Measurements from ENCODE around the gene ARHGAP35. TPM values are rescaled to one million over a fixed set of nuclear protein-coding genes. Genes with fewer than 3 reads are reported as not detected.
"Not testable (repeated sequence)": the region's sequence is repeated elsewhere in the genome, so short reads cannot be mapped to it uniquely, and the experiment has no call there.

Gene ARHGAP35
- total RNA-seq, 1 donor from 2014 or later, result 86.0 TPM

DNA sequence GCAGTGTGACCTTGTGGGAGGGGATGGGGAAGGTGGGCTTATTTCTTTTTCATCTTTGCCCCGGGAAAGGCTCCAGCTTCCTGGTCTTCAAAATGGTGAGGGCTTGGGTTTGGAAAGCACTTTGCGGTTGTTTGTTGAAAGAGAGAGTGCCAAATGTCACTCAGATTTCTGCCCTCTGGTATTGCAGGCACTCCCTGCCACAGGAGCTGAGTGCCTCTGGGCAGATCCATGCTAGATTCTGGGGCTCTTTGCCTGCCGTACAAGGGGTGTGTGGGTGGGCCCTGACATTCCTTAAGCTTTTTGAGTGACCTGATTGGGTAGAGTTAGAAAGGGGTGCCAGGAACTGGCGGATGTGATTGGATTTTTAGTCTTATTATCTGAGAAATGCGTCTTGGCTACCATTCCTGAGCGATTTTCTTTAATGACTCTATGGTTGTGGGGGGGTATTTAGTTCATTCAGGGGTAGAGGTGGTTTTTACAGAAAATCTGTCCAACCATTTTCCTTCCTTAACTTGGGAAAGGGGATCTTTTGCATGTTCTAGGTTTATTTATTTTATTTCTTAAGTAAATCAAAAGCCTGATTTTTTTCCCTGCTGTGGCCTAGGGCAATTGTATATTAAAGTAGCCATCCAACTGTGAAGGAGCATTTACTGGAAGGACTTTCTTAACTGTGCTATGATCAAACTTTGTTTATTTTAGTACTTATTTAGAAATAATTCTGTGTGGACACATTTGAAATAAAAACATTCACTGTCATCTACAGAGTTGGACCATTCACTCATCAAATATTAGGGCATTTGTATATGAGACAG, 3.2 kb downstream of the ARHGAP35 start:
- no peaks in the 10 kb centered on the region for H3K27me3 Mint-ChIP-seq
- TF ChIP-seq CTCF (IDR thresholded peaks at IDR 0.05; ENCODE audit: unreplicated experiment), result no peak
- H3K4me3 Mint-ChIP-seq (ENCODE audit: low read depth), result no peak overlapping the region
- H3K27ac Mint-ChIP-seq, result no peak overlapping the region
- H3K36me3 Mint-ChIP-seq (ENCODE audit: insufficient read depth), result peaks cover 4% of the 10 kb centered on the region
- H3K9me3 Mint-ChIP-seq (ENCODE audit: low read depth), result no peaks in the 10 kb centered on the region
- no peak for DNase-seq (ENCODE audit: low spot score, unreplicated experiment)
- H3K4me1 Mint-ChIP-seq (ENCODE audit: low read depth), result peaks cover 29% of the 10 kb centered on the region

DNA sequence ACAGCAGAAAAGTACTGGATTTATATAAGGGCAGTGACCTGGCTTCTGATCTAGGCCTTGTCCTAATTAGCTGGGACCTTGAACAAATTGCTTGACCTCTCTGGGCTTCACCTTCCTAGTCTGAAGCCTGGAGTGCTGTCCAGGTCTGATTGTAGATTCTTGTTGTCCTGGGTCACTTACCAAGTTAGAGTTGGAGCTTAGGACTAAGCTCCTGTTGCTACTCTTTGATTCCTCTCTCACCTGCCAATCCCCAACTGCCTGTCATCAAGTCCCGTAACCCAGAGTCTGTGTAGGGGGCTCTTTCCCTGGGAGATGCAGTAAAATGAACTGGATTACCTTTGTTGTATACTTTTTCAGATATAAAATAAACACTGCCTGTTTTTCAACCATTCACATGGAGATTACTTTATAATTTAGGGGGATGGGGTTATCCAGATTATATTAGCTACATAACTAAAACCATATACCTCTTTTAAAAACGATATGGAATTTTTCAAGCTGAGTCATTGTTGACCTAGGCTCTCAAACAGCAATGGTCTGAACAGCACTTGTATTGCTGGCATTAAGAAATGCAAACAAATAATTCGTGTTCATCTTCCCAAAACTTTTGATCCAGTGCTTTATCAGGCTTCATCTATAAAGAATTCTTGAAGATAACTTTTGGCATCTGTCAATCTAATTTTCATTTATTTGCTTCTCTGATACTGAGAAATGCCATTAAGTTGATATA, 5.8 kb downstream of the ARHGAP35 start:
- peaks cover 32% of the 10 kb centered on the region for H3K4me1 Mint-ChIP-seq (ENCODE audit: low read depth)
- H3K9me3 Mint-ChIP-seq (ENCODE audit: low read depth), result no peaks in the 10 kb centered on the region
- H3K4me3 Mint-ChIP-seq (ENCODE audit: low read depth), result no peak overlapping the region
- DNase-seq (ENCODE audit: low spot score, unreplicated experiment), result no peak
- peak overlapping the region; percentile 53 for H3K27ac Mint-ChIP-seq
- H3K36me3 Mint-ChIP-seq (ENCODE audit: insufficient read depth), result peaks cover 4% of the 10 kb centered on the region
- H3K27me3 Mint-ChIP-seq, result no peaks in the 10 kb centered on the region
- TF ChIP-seq CTCF (IDR thresholded peaks at IDR 0.05; ENCODE audit: unreplicated experiment), result no peak

- no peak for DNase-seq (ENCODE audit: low spot score, unreplicated experiment)
- TF ChIP-seq CTCF (IDR thresholded peaks at IDR 0.05; ENCODE audit: unreplicated experiment), result no peak
- peaks cover 32% of the 10 kb centered on the region for H3K4me1 Mint-ChIP-seq (ENCODE audit: low read depth)
- H3K27ac Mint-ChIP-seq, result peak overlapping the region; percentile 23
- peaks cover 4% of the 10 kb centered on the region for H3K36me3 Mint-ChIP-seq (ENCODE audit: insufficient read depth)
- H3K4me3 Mint-ChIP-seq (ENCODE audit: low read depth), result no peak overlapping the region
- no peaks in the 10 kb centered on the region for H3K27me3 Mint-ChIP-seq
- no peaks in the 10 kb centered on the region for H3K9me3 Mint-ChIP-seq (ENCODE audit: low read depth)
Observed at GRCh38 chr19:46867170-46867569, 6.4 kb downstream of the ARHGAP35 start.

DNA sequence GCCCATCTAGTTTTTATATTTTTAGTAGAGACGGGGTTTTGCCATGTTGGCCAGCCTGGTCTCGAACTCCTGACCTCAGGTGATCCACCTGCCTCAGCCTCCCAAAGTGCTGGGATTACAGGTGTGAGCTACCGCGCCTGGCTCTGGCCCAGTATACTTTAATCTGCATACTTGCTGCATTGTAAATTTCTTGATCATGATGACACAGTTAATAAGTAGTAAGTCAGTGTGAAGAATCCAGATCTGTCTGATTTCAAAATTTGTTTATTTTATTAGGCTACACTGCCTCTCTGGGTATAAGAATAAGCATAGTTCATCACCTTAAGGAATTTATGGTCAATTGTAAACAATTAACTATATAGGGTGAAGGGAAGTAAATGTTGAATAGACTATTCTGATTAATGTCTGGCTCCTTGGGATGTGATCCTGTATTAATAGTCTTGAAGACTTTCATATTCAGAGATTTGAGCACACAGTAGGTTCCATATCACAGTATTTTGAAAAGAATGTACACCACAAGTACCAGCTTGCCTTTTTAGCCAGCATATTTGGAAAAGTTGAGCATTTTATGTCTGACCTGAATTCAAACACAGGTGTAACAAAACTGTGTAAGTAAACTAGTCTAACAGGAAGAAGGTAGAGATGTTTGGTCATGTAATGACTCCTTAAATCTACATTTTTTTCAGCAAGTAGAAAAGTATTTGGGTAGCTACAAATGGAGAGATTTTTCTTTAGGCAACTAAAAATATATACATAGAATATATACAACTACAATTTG, 7.4 kb downstream of the ARHGAP35 start:
- H3K4me3 Mint-ChIP-seq (ENCODE audit: low read depth), result no peak overlapping the region
- H3K9me3 Mint-ChIP-seq (ENCODE audit: low read depth), result no peaks in the 10 kb centered on the region
- no peaks in the 10 kb centered on the region for H3K27me3 Mint-ChIP-seq
- peaks cover 4% of the 10 kb centered on the region for H3K36me3 Mint-ChIP-seq (ENCODE audit: insufficient read depth)
- no peak for DNase-seq (ENCODE audit: low spot score, unreplicated experiment)
- H3K27ac Mint-ChIP-seq, result no peak overlapping the region
- peaks cover 32% of the 10 kb centered on the region for H3K4me1 Mint-ChIP-seq (ENCODE audit: low read depth)
- TF ChIP-seq CTCF (IDR thresholded peaks at IDR 0.05; ENCODE audit: unreplicated experiment), result no peak

DNA sequence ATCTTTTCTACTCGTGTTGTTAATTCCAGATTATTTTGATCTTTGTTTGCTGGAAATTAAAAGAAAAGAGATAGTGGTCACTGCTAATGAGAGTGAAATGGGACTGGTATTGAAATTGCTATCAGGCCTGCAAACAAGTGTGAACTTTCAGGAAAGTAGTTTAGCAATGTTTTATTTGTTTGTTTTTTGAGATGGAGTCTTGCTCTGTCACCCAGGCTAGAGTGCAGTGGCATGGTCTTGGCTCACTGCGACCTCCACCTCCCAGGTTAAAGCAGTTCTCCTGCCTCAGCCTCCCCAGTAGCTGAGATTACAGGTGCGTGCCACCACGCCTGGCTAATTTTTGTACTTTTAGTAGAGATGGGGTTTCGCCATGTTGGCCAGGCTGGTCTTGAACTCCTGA, 10.4 kb downstream of the ARHGAP35 start:
- H3K9me3 Mint-ChIP-seq (ENCODE audit: low read depth); H3K4me3 Mint-ChIP-seq (ENCODE audit: low read depth); H3K27me3 Mint-ChIP-seq; H3K36me3 Mint-ChIP-seq (ENCODE audit: insufficient read depth); DNase-seq (ENCODE audit: low spot score, unreplicated experiment); H3K27ac Mint-ChIP-seq: not testable (repeated sequence)
- H3K4me1 Mint-ChIP-seq (ENCODE audit: low read depth), result peaks cover 31% of the 10 kb centered on the region

All from progenitor cell of endocrine pancreas (in vitro differentiated cells).